HG02642 (cell line): Measurements from ENCODE around the gene GNB3.
"Not testable (repeated sequence)": the region's sequence is repeated elsewhere in the genome, so short reads cannot be mapped to it uniquely, and the experiment has no call there.

Experiments used
- ATAC-seq: cut with Tn5 transposase; IDR thresholded peaks from one replicate; pipeline ENCODE4 v1.9.1; 2021; ENCODE audit warnings: mild to moderate bottlenecking; ENCODE audit not compliant: unreplicated experiment, poor library complexity

Gene GNB3

GRCh38 chr12:6872073-6873048, 31.6 kb downstream of the GNB3 start:
- ATAC-seq: peak; percentile 38

- ATAC-seq: peak; percentile 79
These were observed 32.6 kb downstream of the GNB3 start, which contains the start of gene SPSB2 for GRCh38 chr12:6873094-6874014. TSS of gene SPSB2 (minus strand) at chr12:6873303. CDS start at chr12:6872901, 402 bp downstream.

- ATAC-seq: not testable (repeated sequence)
These were observed 33.3 kb downstream of the GNB3 start for GRCh38 chr12:6874015-6874368.

- ATAC-seq: not testable (repeated sequence)
These were observed 39.1 kb downstream of the GNB3 start for GRCh38 chr12:6879824-6880223.

- no peak for ATAC-seq
These were observed 42.5 kb downstream of the GNB3 start for GRCh38 chr12:6883252-6883651.

GRCh38 chr12:6883683-6884082, 43.0 kb downstream of the GNB3 start:
- no peak for ATAC-seq

- no peak for ATAC-seq
These were observed 43.8 kb downstream of the GNB3 start for GRCh38 chr12:6884539-6884938.

GRCh38 chr12:6886206-6886999, 45.7 kb downstream of the GNB3 start:
- not testable (repeated sequence) for ATAC-seq

GRCh38 chr12:6887460-6887859, 46.7 kb downstream of the GNB3 start:
- ATAC-seq: no peak

GRCh38 chr12:6888360-6888759, 47.6 kb downstream of the GNB3 start:
- no peak for ATAC-seq

- not testable (repeated sequence) for ATAC-seq
These were observed 48.1 kb downstream of the GNB3 start for GRCh38 chr12:6888794-6889193.

GRCh38 chr12:6889775-6890573, 49.2 kb downstream of the GNB3 start:
- not testable (repeated sequence) for ATAC-seq

GRCh38 chr12:6890789-6891645, 50.3 kb downstream of the GNB3 start:
- peak; percentile 97 for ATAC-seq

GRCh38 chr12:6891646-6892001, 50.9 kb downstream of the GNB3 start:
- peak; percentile 2 for ATAC-seq

- not testable (repeated sequence) for ATAC-seq
These were observed 52.0 kb downstream of the GNB3 start for GRCh38 chr12:6892683-6893082.

GRCh38 chr12:6894321-6894720, 53.6 kb downstream of the GNB3 start:
- ATAC-seq: no peak
